OCI-M2 (cell line): ENCODE data around the gene MPP1.

Experiments
- DNase-seq: peaks from one replicate; lab custom pipeline; 2025; ENCODE audit not compliant: unreplicated experiment; lab: John Stamatoyannopoulos, UW

Gene MPP1

GRCh38 chrX:154813801-154814200 lies 8.5 kb upstream of the MPP1 start:
- DNase-seq, result no peak

DNA sequence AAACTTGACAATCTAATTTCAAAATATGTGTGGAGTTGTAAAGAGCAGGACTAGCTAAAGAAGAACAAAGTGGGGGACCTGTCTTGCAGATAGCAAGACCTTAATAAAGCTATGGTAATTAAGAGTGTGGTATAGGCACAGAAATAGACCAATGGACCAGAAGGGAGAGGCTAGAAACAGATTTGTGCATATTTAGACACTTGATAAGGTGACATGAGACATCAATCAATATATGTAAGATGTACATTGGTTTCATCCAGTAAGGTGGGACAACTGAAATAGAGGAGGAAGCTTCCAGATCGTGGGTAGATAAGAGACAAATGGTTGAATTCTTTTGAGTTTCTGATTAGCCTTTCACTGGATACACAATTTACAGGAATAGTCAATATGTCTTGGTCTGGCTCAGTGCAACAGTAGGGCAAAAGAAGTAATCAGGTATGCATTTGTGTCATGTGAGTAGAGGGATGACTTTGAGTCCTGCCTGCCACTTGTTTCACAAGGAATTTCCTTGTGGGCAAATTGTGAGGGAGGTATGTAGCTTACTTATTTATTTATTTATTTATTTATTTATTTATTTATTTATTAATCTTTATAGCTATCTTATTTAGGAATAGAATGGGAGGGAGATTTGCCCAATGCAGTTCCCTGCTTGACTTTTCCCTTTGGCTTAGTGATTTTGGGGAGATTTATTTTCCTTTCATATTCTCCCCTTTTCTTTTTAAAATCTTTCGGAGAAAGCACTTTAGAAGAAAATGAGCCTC lies 7.2 kb upstream of the MPP1 start:
- no peak for DNase-seq

GRCh38 chrX:154809939-154810665 lies 4.8 kb upstream of the MPP1 start:
- no peak for DNase-seq

DNA sequence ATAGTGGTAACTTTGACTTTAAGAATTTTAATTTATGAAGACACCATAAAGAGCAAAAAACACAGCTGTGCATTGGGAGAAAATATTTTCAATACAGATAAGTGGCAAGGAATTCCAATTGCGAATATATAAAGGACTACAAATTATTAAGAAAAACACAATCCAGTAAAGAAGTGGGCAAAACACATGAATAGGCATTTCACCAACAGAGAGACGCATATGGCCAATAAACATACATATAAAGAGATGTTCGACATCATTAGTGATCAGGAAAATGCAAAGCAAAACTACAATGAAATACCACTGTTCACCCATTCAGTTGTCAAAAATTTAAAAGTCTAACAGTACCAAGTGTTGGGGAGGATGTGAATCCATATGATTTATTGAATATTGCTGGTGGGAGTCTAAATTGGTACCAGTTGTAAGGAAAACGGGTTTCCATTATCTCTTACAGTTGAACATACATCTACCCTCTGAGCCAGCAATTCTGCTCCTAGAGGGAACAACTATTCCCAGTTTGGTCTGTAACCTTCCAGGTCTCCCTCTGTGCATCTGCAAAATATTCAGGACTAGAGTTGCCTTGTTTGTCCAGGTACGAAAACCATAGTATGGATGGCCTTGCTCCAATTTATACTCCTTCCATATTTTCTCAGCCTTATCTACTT lies 1.7 kb upstream of the MPP1 start:
- DNase-seq, result no peak

DNA sequence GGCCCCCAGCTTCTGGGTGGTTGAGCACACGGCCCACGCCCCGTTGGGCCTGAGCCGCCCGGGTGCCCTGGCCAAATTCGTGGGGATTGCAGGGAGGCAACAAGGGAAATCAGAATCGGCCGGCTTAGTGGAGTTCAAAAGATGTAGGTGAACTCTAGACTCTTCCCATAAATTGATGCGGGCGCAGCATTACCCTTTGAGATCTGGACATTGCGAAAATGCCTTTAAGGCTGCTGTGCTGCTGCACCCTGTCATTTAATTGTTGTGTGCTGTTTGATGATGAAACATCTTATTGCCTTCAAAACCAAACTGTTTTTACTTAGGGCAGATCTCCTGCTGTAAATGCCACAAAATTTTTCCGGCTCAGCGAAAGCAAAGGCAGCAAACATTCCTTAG lies 409 bp upstream of the MPP1 start:
- no peak for DNase-seq

GRCh38 chrX:154804261-154804956 lies 876 bp downstream of the MPP1 start:
- no peak for DNase-seq

DNA sequence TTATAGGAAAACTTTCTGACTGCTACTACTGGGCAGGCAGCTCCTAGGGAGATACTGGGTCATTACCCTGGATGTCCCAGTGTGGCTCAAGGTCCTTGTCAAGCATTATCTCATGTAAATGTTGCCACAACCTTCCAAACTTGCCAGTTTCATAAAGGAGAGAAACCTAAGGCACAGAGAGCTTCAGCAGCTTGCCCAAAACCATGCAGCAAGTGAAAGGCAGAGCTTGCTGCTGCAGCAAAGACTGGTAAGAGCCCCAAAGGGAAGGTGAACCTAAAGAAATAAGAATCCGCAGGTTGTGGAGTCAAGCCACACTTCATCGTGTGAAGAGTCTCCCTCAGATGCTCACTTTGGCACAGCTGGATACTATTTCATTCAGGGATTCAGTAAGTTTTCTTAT lies 2.3 kb downstream of the MPP1 start:
- DNase-seq, result no peak

DNA sequence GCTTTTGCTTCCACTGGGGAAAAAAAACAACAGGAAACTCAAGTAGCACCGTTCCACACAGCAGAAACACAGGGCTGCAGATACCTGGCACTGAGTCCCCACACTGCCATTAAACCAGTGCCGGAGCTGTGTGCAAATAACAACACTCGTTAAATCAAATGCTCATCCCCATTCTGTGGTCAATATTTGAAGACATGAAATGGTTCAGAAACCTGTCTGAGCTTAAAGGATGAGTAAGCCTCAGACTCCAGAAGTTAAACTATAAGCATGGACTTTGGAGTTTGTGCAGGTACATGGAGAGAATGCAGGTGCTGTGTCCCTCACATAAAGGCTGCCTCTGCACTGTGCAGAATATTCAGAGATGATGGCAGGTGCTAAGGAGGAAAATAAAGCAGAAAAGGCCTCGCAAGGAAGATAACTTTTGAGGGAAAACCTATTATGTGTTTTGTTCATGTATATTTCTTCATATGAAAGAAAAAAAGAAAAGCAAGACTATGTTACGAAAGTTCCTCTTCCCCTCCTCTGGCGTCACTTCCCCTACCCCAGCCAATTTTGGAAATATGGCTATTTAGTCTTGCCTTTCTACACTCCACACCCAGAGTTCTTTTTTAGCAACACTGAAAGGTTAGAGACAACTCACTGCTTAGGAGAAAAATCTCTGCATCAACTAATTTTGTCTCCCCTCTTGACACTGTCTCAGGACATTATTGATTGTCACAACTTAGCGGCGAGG lies 4.6 kb downstream of the MPP1 start:
- DNase-seq, result no peak

- DNase-seq, result no peak
Observed at GRCh38 chrX:154799556-154800348, 5.5 kb downstream of the MPP1 start.

DNA sequence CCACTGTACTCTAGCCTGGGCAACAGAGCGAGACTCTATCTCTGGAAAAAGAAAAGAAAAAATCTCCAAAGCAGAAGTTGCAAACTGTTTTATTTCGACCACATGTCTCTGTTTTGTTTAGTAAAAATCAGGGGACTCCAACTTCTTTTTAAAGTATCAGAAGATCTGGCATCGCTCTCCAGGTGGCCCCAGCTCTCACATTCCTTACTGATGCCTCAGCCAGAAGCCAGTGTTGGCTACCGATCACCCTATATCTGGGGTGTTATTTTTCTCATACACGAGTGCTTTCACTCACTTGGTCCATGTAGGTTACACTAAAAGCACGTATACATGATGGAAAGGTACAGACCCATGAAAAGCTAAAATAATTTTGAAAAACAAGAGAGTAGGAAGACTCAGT lies 8.3 kb downstream of the MPP1 start:
- DNase-seq, result no peak

- no peak for DNase-seq
Observed at GRCh38 chrX:154795016-154795415, 10.3 kb downstream of the MPP1 start.

- DNase-seq, result no peak
Observed at GRCh38 chrX:154793084-154793795, 12.0 kb downstream of the MPP1 start.

- DNase-seq, result no peak
Observed at GRCh38 chrX:154791939-154792338, 13.3 kb downstream of the MPP1 start.

- no peak for DNase-seq
Observed at GRCh38 chrX:154791467-154791866, 13.8 kb downstream of the MPP1 start.

DNA sequence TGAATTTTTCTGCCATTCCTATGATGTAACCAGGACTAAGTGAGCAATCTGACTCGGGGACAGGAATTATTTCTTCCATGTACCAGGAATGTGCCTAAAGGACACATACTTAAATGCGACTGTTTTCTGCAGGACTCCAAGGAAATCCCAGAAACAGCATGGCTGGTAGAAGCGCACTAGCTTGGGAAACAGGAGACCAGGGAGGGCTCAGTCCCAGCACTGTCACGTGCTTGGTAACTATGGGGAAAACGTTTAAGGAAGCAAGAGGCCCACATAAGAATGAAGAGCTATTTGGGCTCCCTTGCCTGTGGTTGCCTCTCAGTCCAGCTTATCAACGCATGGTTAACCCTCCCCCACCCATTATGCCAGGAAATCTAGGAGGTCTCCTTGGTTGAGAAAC lies 19.6 kb downstream of the MPP1 start:
- DNase-seq, result no peak

GRCh38 chrX:154784149-154784995 lies 20.9 kb downstream of the MPP1 start:
- no peak for DNase-seq

DNA sequence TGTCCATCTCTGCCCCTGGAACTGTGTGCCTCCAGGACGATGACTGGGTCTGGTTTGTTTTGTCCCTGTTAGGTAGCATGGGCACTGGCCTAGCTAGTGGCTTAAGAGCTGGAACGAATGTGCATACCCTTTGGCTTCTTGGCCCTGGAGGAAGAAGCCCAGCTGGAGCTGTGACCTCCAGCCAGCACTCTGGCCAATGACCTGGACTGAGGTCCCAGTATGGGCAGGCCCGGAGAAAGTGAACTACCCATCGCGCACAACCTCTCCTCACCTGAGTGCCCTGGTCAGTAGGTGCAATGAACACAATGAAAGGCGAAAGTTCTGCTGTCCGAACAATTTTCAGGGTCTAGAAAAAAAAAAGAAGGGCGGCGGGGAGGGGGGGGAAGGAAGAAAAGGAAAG lies 24.3 kb downstream of the MPP1 start:
- DNase-seq, result no peak

GRCh38 chrX:154779261-154779660 lies 26.0 kb downstream of the MPP1 start:
- no peak for DNase-seq

- DNase-seq, result no peak
Observed at GRCh38 chrX:154776753-154777152, 28.5 kb downstream of the MPP1 start.
